HG03139 (cell line): ENCODE results near the gene KRABD2.
"Not testable (repeated sequence)": the region's sequence is repeated elsewhere in the genome, so short reads cannot be mapped to it uniquely, and the experiment has no call there.

Source experiments
- ATAC-seq: cut with Tn5 transposase; IDR thresholded peaks from one replicate; pipeline ENCODE4 v1.9.1; 2021; ENCODE audit not compliant: unreplicated experiment

The KRABD2 gene

GRCh38 chr17:8362651-8363332, 13.7 kb downstream of the KRABD2 start:
- ATAC-seq, result no peak

GRCh38 chr17:8360751-8361150, 15.8 kb downstream of the KRABD2 start:
- no peak for ATAC-seq

- no peak for ATAC-seq
Measured at GRCh38 chr17:8360260-8360659, 16.2 kb downstream of the KRABD2 start.

GRCh38 chr17:8359769-8360168, 16.7 kb downstream of the KRABD2 start:
- ATAC-seq, result no peak

- ATAC-seq, result no peak
Measured at GRCh38 chr17:8357910-8358309, 18.6 kb downstream of the KRABD2 start.

- ATAC-seq, result no peak
Measured at GRCh38 chr17:8354236-8354635, 22.3 kb downstream of the KRABD2 start.

GRCh38 chr17:8353736-8354135, 22.8 kb downstream of the KRABD2 start:
- ATAC-seq, result no peak

- no peak for ATAC-seq
Measured at GRCh38 chr17:8350339-8350738, 26.2 kb downstream of the KRABD2 start.

GRCh38 chr17:8347001-8347400, 29.5 kb downstream of the KRABD2 start:
- not testable (repeated sequence) for ATAC-seq

- ATAC-seq, result no peak
Measured at GRCh38 chr17:8345951-8346665, 30.4 kb downstream of the KRABD2 start.

GRCh38 chr17:8345052-8345690, 31.3 kb downstream of the KRABD2 start:
- ATAC-seq, result no peak

- ATAC-seq, result no peak
Measured at GRCh38 chr17:8341456-8341855, 35.0 kb downstream of the KRABD2 start.

- ATAC-seq, result no peak
Measured at GRCh38 chr17:8339540-8339939, 37.0 kb downstream of the KRABD2 start, which contains the start of gene ODF4. TSS of gene ODF4 (plus strand) at chr17:8339840. CDS start at chr17:8340052, 212 bp downstream.

GRCh38 chr17:8338753-8339140, 37.8 kb downstream of the KRABD2 start:
- no peak for ATAC-seq

- ATAC-seq, result no peak
Measured at GRCh38 chr17:8337802-8338752, 38.4 kb downstream of the KRABD2 start.

- no peak for ATAC-seq
Measured at GRCh38 chr17:8333281-8333680, 43.2 kb downstream of the KRABD2 start.

GRCh38 chr17:8332688-8333087, 43.8 kb downstream of the KRABD2 start:
- ATAC-seq, result no peak

GRCh38 chr17:8332128-8332527, 44.4 kb downstream of the KRABD2 start:
- no peak for ATAC-seq

- ATAC-seq, result no peak
Measured at GRCh38 chr17:8327303-8327649, 49.2 kb downstream of the KRABD2 start.
